Right lobe of liver (tissue), 4 donors: ENCODE data around the gene TTLL4.

ENCODE experiments used
- POLR2A ChIP-seq: fragments of 450-650 bp; IDR thresholded peaks from one replicate; pipeline ENCODE4 v1.6.1; 2017; ENCODE audit warnings: antibody characterized with exemption, mild to moderate bottlenecking
- TF ChIP-seq, protein P1 (sequence below), 4 donors: fragments of 200-600 bp in 3 of 4; fragments of 450-650 bp in 1 of 4; IDR thresholded peaks; one replicate each; pipeline versions ENCODE4 v1.5.1 to v1.8.0; 2016 to 2022; ENCODE audit warnings: antibody characterized with exemption in 4 of 4, mild to moderate bottlenecking in 2 of 4
- donor health status: DM: no; HTN: no; CAD: no.
- donor health status: DM: no; HTN: no; CAD: no.
- donor health status: DM: no; HTN: yes; CAD: no.

DNA sequence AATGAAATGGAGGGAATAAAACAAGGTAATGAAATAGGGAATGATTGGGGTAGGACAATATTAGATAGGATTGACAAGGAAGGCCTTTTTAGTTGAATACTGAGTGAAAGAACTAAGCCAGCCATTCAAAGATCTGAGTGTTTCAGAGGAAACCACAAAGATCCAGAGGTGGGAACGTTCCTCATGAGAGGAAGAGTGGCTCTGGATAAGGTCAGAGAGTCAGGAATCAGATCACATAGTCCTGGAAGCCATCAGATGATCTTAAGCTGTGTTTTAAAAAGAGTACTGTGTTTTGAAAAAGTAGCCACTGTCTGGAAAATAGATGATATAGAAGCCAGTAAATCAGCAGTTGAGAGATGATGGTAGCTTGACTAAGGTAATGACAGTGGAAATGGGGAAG lies 11.8 kb downstream of the TTLL4 start:
- TF ChIP-seq POLR2A, result no peak
- TF ChIP-seq, protein P1, sequence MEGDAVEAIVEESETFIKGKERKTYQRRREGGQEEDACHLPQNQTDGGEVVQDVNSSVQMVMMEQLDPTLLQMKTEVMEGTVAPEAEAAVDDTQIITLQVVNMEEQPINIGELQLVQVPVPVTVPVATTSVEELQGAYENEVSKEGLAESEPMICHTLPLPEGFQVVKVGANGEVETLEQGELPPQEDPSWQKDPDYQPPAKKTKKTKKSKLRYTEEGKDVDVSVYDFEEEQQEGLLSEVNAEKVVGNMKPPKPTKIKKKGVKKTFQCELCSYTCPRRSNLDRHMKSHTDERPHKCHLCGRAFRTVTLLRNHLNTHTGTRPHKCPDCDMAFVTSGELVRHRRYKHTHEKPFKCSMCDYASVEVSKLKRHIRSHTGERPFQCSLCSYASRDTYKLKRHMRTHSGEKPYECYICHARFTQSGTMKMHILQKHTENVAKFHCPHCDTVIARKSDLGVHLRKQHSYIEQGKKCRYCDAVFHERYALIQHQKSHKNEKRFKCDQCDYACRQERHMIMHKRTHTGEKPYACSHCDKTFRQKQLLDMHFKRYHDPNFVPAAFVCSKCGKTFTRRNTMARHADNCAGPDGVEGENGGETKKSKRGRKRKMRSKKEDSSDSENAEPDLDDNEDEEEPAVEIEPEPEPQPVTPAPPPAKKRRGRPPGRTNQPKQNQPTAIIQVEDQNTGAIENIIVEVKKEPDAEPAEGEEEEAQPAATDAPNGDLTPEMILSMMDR (IDR thresholded peaks at IDR 0.05), result no peak
